HS-27A (cell line): Measurements from ENCODE around the gene PXN.
"Not testable (repeated sequence)": the region's sequence is repeated elsewhere in the genome, so short reads cannot be mapped to it uniquely, and the experiment has no call there.

Experiments
- DNase-seq: peaks from one replicate; pipeline ENCODE4 v3.0.0-alpha.2; 2012; ENCODE audit warnings: low read depth, missing footprints

PXN gene

GRCh38 chr12:120225852-120226640 is 39.5 kb downstream of the PXN start:
- DNase-seq: no peak

DNA sequence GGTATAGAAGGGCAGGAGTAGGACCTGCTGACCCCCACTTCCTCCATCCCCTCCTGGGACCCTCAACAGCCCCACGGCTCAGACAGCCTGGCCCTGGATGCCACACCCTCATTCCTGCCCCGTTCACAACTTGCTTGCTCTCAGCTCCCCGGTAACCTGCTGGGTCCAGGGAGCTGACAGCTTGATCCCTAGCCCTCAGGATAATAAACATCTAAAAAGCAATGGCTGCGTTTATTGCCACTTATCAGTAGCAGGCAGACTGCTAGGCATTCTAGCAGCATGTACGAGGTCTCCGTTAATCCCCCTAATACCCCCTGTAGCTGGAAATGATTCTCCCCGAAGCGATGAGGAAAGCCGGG is 40.4 kb downstream of the PXN start:
- no peak for DNase-seq

DNA sequence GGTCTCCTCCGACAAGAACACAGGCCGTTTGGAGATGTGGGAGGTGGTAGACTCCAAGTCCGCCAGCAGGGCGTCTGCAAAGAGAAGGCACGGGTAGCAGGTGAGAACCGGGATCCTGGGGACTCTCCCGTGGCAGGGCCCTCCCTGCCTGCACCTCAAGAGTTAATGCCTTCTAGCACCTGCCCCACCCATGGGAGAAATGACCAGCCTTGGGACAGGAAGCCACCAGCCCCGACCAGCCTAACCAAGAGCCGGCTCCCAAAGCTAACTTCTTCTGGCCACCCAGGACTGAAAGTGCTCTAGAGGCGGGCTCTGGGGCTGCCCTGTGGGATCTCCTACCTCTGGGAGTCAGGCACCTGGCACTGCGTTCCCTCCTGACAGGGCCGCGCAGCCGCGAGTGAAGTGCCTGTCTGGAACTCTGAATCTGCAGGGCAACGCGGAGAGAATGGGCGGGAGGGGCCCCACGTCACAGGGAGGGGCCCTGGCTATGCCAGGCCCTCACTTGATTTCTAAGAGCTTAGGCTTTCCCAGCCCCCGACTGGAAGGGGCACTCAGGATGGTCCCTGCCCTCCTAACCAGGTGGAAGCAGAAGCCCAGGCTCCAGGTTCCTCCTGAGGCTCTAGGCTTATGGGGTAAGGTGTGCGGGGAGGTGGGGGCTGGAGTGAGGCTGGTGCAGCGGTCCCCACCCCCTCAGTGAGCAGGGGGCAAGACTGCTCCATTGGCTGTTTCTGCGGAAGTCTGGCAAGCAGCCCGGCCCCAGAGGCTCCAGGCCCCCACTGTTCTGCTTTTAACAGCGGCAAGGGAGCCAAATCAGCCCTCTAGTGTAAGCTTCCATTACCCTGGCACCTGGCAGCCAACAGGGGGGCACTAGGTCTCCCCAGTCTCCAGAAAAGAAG is 41.0 kb downstream of the PXN start:
- DNase-seq: no peak

DNA sequence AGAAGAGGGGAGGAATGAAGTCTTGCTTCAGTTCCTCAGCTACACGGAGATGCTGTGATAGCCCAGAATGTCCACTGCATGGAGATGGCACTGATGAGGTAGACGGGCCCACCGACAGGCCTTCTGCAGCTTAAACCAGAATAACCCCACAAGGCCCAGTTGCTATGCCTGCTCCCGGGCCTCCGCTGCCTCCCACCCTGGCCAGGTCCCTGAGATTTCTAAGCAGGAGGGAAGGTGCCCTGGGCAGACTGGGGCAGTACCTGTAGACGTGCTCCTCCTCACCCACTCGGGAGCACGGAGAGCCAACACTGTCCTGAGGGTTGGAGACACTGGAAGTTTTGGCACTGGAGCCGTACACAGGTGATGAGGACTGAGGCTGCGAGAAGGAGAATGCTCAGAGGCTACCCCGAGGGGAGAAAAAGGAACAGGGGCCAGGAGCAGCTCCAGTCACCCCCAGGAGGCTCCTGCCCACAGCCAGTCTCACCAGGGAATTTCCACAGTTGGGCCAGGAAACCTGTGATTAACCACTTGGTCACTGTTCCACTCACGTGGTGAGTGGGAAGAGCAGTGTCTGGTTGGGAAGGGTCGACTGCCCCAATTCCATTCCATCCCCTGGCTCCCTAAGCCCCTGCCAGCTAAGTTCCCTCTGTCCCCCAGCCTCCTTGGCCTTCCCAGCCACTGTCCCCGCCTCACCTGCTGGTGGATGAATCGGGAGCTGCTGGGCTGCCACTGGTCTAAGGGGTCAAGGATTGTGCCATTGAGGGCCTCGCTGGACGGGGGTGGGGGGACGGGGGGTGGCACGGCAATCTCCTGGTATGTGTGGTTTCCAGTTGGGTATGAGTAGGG is 41.8 kb downstream of the PXN start:
- no peak for DNase-seq

DNA sequence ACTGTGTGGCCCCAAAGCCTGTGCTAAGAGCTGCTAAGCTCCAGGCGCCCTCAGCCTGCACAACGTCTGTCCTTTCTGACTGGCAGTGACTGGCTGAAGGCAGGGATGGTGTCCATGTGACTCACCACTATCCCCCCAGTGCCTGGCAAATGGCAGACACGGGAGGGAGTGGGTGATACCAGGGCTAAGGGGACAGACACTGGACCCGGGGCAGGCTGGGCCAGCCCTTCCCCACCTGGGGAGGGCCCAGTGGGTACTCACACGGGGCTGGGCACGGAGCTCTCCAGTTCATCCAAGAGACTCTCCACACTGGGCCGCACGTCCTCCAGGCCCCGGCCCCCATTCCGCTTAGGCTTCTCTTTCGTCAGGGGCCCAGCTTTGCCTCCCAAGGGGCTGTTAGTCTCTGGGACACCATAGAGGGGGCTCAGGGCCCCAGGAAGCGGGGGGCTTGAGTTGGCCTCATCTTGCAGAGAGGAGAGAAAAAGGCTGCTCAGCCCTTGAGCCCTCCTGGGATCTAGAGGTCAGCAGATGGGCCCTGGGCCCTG is 43.2 kb downstream of the PXN start:
- DNase-seq: no peak

- DNase-seq: no peak
These were observed 44.0 kb downstream of the PXN start for GRCh38 chr12:120221576-120221900.

GRCh38 chr12:120220838-120221575 is 44.5 kb downstream of the PXN start:
- no peak for DNase-seq

DNA sequence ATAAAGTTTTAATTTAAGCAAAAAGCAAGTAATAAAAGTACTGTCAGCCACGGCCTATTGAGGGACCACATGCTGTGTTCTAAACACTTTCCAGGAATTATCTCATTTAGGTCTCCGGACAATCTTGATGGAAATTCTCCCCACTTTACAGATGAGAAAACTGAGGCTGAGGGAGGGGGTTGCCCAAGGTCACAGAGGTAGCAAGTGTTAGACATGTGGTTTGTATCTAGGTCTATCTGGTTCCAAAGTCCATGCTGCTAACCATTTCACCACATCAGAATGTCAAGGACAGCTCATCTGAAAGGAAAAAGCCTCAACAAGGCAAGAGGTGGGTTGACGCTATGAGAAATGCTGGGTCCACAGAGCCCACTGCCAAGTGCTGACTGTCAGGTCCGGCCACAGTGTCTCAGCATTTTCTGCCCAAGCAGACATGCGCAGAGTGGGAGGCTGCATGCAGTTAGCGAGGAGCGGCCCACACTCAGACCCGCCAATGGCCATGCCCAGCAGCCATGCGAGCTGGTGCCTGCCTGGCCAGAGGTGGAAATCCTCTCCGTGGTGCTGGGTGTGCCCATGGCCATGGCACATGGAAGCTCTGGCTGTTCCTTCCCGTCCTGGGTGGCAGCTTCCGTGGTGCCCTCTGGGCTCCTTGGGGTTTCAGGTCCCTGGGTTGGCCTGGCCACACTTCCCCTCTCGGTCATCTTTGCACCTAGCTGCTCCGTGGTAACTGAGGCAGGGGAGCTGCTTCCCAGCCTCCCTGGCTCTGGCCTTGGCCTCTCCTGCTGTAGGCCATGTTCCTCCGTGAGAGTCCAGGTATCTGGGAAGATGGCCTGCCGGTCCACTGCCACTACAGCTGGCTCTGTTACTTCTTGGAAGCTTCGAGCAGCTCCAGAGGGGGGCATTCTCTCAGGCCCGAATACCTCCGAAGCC is 46.6 kb downstream of the PXN start:
- DNase-seq: no peak

GRCh38 chr12:120216742-120217605 is 48.6 kb downstream of the PXN start:
- DNase-seq: no peak

DNA sequence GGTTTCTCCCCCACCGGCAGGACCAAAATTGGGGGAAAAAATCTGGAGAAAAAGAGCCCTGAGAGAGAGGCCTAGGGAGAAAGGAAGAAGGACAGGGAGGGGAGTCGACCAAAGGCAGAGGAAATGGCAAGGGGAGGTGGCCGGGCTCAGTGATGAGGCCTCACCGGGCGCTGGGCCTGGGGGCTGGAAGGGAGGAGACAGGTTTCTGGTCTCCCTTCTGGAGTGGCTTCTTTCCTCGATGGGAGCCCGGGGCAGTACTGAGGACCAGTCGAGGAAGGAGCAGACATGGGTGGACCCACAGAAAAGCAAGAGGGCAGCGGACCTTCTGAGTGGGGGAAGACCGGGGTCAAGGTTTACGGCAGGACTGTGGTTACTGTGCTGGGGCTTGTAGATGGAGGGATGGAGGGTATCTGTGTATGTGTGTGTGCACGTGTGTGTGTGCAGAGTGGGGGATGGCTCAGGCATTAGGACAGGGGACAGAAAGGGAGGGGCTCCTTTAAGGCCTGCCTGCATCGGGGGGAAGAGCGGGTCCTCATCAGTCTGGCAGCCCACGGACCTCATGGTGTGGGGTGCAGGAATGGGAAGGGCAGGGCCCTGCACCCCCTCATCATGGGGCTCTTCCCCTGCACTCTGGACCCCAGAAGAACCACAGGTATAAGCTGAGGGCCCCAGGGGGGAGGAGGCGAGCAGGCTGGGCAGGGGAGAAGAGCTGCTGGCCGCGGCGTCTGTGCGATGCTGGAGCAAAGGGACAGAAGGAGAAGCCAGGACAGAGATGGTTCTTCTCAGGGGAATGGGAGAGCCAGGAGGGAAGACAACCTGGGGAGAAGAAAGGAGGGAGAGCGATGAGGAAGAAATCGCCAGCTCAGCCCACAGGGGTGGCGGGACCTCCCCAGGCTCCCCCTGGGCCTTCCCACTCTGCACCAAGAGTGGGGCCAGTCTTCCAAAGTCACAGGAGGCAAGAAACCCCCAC is 49.5 kb downstream of the PXN start:
- DNase-seq: no peak

GRCh38 chr12:120215357-120215735 is 50.2 kb downstream of the PXN start:
- no peak for DNase-seq

- DNase-seq: no peak
These were observed 50.7 kb downstream of the PXN start for GRCh38 chr12:120214626-120215356.

- DNase-seq: no peak
These were observed 51.8 kb downstream of the PXN start for GRCh38 chr12:120213758-120214157.

DNA sequence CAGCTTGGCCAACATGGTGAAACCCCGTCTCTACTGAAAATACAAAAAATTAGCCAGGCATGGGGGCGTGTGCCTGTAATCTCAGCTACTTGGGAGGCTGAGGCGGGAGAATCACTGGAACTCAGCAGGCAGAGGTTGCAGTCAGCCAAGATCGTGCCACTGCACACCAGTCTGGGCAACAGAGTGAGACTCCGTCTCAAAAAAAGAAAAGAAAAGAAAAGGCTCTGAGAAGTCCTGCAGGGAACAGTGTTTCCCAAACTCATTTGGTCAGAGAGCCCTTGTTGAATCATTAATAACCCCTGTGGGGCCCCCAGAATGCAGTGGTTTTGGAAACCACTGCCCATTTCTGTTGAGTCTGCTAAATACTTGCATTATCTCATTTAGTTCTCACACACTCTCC is 52.3 kb downstream of the PXN start:
- DNase-seq: not testable (repeated sequence)

DNA sequence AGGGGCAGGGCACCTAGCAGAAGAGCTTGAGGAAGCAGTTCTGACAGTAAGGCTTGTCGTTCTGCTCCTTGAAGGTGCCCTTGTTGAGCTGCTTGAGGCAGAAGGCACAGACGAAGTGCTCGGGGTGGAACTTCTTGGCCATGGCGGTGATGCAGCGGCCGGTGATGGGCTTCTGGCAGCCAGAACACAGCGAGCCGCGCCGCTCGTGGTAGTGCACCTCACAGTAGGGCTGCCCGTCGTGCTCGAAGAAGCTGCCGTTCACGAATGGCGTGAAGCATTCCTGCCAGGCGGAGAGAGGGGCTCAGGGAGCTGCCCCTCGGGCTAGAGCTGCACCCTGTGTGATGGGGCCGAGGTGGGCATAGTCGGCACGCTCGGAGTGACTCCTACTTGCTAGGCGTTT is 53.2 kb downstream of the PXN start:
- no peak for DNase-seq

DNA sequence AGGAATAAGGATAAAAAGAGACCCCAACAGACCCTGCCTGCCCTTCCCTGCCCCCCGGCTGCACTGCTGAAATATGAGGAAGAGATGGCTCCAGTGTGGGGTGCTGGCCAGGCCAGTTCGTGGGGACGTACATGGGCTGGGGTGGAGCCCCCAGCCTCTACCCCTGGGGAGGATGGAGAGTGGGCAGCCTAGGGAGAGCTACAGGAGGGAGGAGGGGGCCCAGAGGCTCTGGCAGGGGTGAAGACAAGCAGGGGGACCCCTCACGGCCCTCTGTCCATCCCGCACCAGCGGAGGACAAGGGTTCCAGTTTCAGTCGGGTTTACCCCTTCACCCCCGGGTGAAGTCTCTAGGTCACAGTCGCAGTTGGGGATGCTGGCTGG is 53.6 kb downstream of the PXN start:
- DNase-seq: no peak

- no peak for DNase-seq
These were observed 54.2 kb downstream of the PXN start for GRCh38 chr12:120211243-120211903.
